Measurements from ENCODE around the gene ACO2. TPM values are rescaled to one million over a fixed set of nuclear protein-coding genes. Genes with fewer than 3 reads are reported as not detected.
"Not testable (repeated sequence)": the region's sequence is repeated elsewhere in the genome, so short reads cannot be mapped to it uniquely, and the experiment has no call there.

The ACO2 gene
- total and polyA plus RNA-seq, 11 donors = 375 to 1,146 (median 739) TPM

- H3K36me3 ChIP-seq = peaks cover 0 to 62% (median 49%) of the 10 kb centered on the region in 9 donors
- DNase-seq = no peak
- no peaks in the 10 kb centered on the region for H3K9me3 ChIP-seq
- WGBS, 4 donors = 80 to 90% (median 88%) methylated on average over 7 of the region's 7 CpGs
- TF ChIP-seq POLR2A (IDR thresholded peaks at IDR 0.05) (no peak), CTCF (IDR thresholded peaks at IDR 0.05) (no peak)
- intact Hi-C loops (cut with DNase I) = no loop called here
- H3K4me3 ChIP-seq = no peak overlapping the region
- H3K27ac ChIP-seq = no peak overlapping the region
- ATAC-seq = no peak
- no peaks in the 10 kb centered on the region for H3K27me3 ChIP-seq
- H3K4me1 ChIP-seq = peaks cover 0 to 7% (median 0%) of the 10 kb centered on the region in 12 donors
These were observed 10.7 kb upstream of the ACO2 start for GRCh38 chr22:41458161-41458728.

GRCh38 chr22:41459431-41459830 is 9.5 kb upstream of the ACO2 start:
- WGBS, 4 donors = 58 to 72% (median 70%) methylated on average over 1 of the region's 1 CpG
- intact Hi-C loops (cut with DNase I) = no loop called here
- no peak for DNase-seq
- peaks cover 0 to 7% (median 0%) of the 10 kb centered on the region in 12 donors for H3K4me1 ChIP-seq
- H3K9me3 ChIP-seq = no peaks in the 10 kb centered on the region
- H3K27me3 ChIP-seq = no peaks in the 10 kb centered on the region
- ATAC-seq = no peak
- peaks cover 0 to 72% (median 59%) of the 10 kb centered on the region in 9 donors for H3K36me3 ChIP-seq
- TF ChIP-seq POLR2A (IDR thresholded peaks at IDR 0.05) = no peak
- TF ChIP-seq CTCF (IDR thresholded peaks at IDR 0.05) = no peak
- peak overlapping the region in 2 of 12 donors; percentile 13 to 16 for H3K27ac ChIP-seq
- no peak overlapping the region for H3K4me3 ChIP-seq

- WGBS, 4 donors = 36 to 59% (median 52%) methylated on average over 5 of the region's 5 CpGs
- peak in 3 of 4 donors; percentile 66 to 89 (median 84) for ATAC-seq
These were observed 8.8 kb upstream of the ACO2 start for GRCh38 chr22:41460071-41460470.

GRCh38 chr22:41461901-41462300 is 7.0 kb upstream of the ACO2 start:
- ATAC-seq (no peak), DNase-seq (no peak)
- intact Hi-C loops (cut with DNase I) = no loop called here
- Histone ChIP-seq H3K4me1 (peaks cover 0 to 7% (median 0%) of the 10 kb centered on the region in 12 donors), H3K4me3 (no peak overlapping the region), H3K27ac (no peak overlapping the region), H3K36me3 (peaks cover 0 to 97% (median 84%) of the 10 kb centered on the region in 9 donors), H3K9me3 (no peaks in the 10 kb centered on the region), H3K27me3 (no peaks in the 10 kb centered on the region)
- WGBS, 4 donors = 87 to 95% (median 92%) methylated on average over 4 of the region's 4 CpGs
- TF ChIP-seq CTCF (IDR thresholded peaks at IDR 0.05) (no peak), POLR2A (IDR thresholded peaks at IDR 0.05) (no peak)

More at GRCh38 chr22:41460071-41460470, 8.8 kb upstream of the ACO2 start:
- H3K4me3 ChIP-seq; H3K4me1 ChIP-seq; H3K27me3 ChIP-seq; H3K9me3 ChIP-seq; intact Hi-C loops (cut with DNase I): not testable (repeated sequence)
- Histone ChIP-seq H3K36me3 (peaks cover 0 to 78% (median 66%) of the 10 kb centered on the region in 9 donors), H3K27ac (peak overlapping the region in 2 of 12 donors; percentile 28 to 39)
- DNase-seq = peak in 4 of 5 donors; percentile 57 to 83 (median 72)
